HepG2 (cell line): ENCODE data around the gene ATR. TPM values are rescaled to one million over a fixed set of nuclear protein-coding genes. Genes with fewer than 3 reads are reported as not detected.

ENCODE experiments used
- ARID2 ChIP-seq: sonication (generic); formaldehyde crosslinking; IDR thresholded peaks from 2 replicates; pipeline ENCODE4 v1.8.1; 2022; ENCODE audit warnings: mild to moderate bottlenecking, missing genetic modification reagents, borderline replicate concordance
- BRCA1 ChIP-seq: sonication (generic); formaldehyde crosslinking; IDR thresholded peaks from 2 replicates; pipeline ENCODE4 v1.4.0; 2020; ENCODE audit warnings: missing genetic modification reagents
- CAMTA2 ChIP-seq: sonication (generic); formaldehyde crosslinking; IDR thresholded peaks from 2 replicates; pipeline ENCODE4 v1.4.0; 2020; ENCODE audit warnings: mild to moderate bottlenecking, missing genetic modification reagents, borderline replicate concordance
- CBFB ChIP-seq: sonication (generic); formaldehyde crosslinking; IDR thresholded peaks from 2 replicates; pipeline ENCODE4 v1.4.0; 2020; ENCODE audit warnings: missing genetic modification reagents
- CC2D1A ChIP-seq: sonication (generic); formaldehyde crosslinking; IDR thresholded peaks from 2 replicates; pipeline ENCODE4 v1.8.1; 2023; ENCODE audit warnings: mild to moderate bottlenecking, missing genetic modification reagents
- DMAP1 ChIP-seq: IDR thresholded peaks from 2 replicates; pipeline ENCODE4 v1.6.1; 2016
- MTF1 ChIP-seq: sonication (generic); formaldehyde crosslinking; IDR thresholded peaks from 2 replicates; pipeline ENCODE4 v1.5.0; 2020; ENCODE audit warnings: missing genetic modification reagents
- NR2C2 ChIP-seq: sonication (generic); formaldehyde crosslinking; IDR thresholded peaks from 2 replicates; pipeline ENCODE4 v1.4.0; 2020; ENCODE audit warnings: missing genetic modification reagents, mild to moderate bottlenecking, moderate library complexity, borderline replicate concordance
- PHF8 ChIP-seq: sonication (generic); formaldehyde crosslinking; IDR thresholded peaks from 2 replicates; pipeline ENCODE4 v1.5.0; 2020; ENCODE audit warnings: missing genetic modification reagents
- RFXANK ChIP-seq: IDR thresholded peaks from 2 replicates; pipeline ENCODE4 v1.6.1; 2016
- SMAD1 ChIP-seq: sonication (generic); formaldehyde crosslinking; IDR thresholded peaks from 2 replicates; pipeline ENCODE4 v1.4.0; 2020; ENCODE audit warnings: missing genetic modification reagents, low read depth, mild to moderate bottlenecking, borderline replicate concordance
- SMARCC2 ChIP-seq: fragments of 450-650 bp; IDR thresholded peaks from 2 replicates; pipeline ENCODE4 v1.6.1; 2017; ENCODE audit warnings: antibody characterized with exemption, mild to moderate bottlenecking
- SYNCRIP ChIP-seq: fragments of 200-400 bp; formaldehyde crosslinking; IDR thresholded peaks from 2 replicates; pipeline ENCODE4 v1.6.1; 2018; ENCODE audit warnings: mild to moderate bottlenecking, low read depth, low read length; ENCODE audit not compliant: insufficient read depth
- YEATS2 ChIP-seq: sonication (generic); formaldehyde crosslinking; IDR thresholded peaks from 2 replicates; pipeline ENCODE4 v1.4.0; 2020; ENCODE audit warnings: missing genetic modification reagents, borderline replicate concordance
- ZFY ChIP-seq: sonication (generic); formaldehyde crosslinking; IDR thresholded peaks from 2 replicates; pipeline ENCODE4 v1.4.0; 2020; ENCODE audit warnings: missing genetic modification reagents
- ZNF136 ChIP-seq: sonication (generic); formaldehyde crosslinking; IDR thresholded peaks from 2 replicates; pipeline ENCODE4 v1.8.1; 2022; ENCODE audit warnings: low read depth, mild to moderate bottlenecking, moderate library complexity, missing genetic modification reagents
- ZNF3 ChIP-seq: IDR thresholded peaks from 2 replicates; pipeline ENCODE4 v1.7.0; 2017; ENCODE audit warnings: inconsistent platforms
- ZNF326 ChIP-seq: sonication (generic); formaldehyde crosslinking; IDR thresholded peaks from 2 replicates; pipeline ENCODE4 v1.4.0; 2020; ENCODE audit warnings: missing genetic modification reagents, borderline replicate concordance
- ZNF33A ChIP-seq: sonication (generic); formaldehyde crosslinking; IDR thresholded peaks from 2 replicates; pipeline ENCODE4 v1.5.1; 2020; ENCODE audit warnings: missing genetic modification reagents, mild to moderate bottlenecking, moderate library complexity, borderline replicate concordance
- ZNF432 ChIP-seq: sonication (generic); formaldehyde crosslinking; IDR thresholded peaks from 2 replicates; pipeline ENCODE4 v1.5.0; 2020; ENCODE audit warnings: missing genetic modification reagents, mild to moderate bottlenecking, borderline replicate concordance
- ZNF562 ChIP-seq: sonication (generic); formaldehyde crosslinking; IDR thresholded peaks from 2 replicates; pipeline ENCODE4 v1.8.0; 2022; ENCODE audit warnings: missing genetic modification reagents, borderline replicate concordance
- ZNF619 ChIP-seq: sonication (generic); formaldehyde crosslinking; IDR thresholded peaks from 2 replicates; pipeline ENCODE4 v1.4.0; 2020; ENCODE audit warnings: mild to moderate bottlenecking, missing genetic modification reagents
- ZNF746 ChIP-seq: sonication (generic); formaldehyde crosslinking; IDR thresholded peaks from 2 replicates; pipeline ENCODE4 v1.8.0; 2022; ENCODE audit warnings: mild to moderate bottlenecking, missing genetic modification reagents
- ZNF749 ChIP-seq: sonication (generic); formaldehyde crosslinking; IDR thresholded peaks from 2 replicates; pipeline ENCODE4 v1.8.0; 2022; ENCODE audit warnings: mild to moderate bottlenecking, missing genetic modification reagents, moderate library complexity, borderline replicate concordance
- ZNF792 ChIP-seq: IDR thresholded peaks from 2 replicates; pipeline ENCODE4 v1.6.1; 2016
- ZNF883 ChIP-seq: sonication (generic); formaldehyde crosslinking; IDR thresholded peaks from 2 replicates; pipeline ENCODE4 v1.5.1; 2020; ENCODE audit warnings: mild to moderate bottlenecking, missing genetic modification reagents; ENCODE audit errors: not compliant biosample characterization
- polyA plus RNA-seq, 8 experiments: library from polyadenylated mRNA; depleted of rRNA in 3 of 8; stranded (reverse) in 7 of 8; unstranded in 1 of 8; fragments of >200 nt; fragmentation: Illumina TruSeq in 4 of 8; extraction: Trizol in 4 of 8; gene quantifications; 2 replicates each; pipeline versions ENCODE4 v1.2.1 to v1.2.3, GENCODE V29; 2011 to 2016; ENCODE audit warnings: low read depth in 4 of 8, missing spikeins in 1 of 8, mixed read lengths in 1 of 8; ENCODE audit not compliant: insufficient read depth in 1 of 8
- total RNA-seq, 5 experiments: library from RNA; depleted of rRNA; stranded (reverse); fragments of >200 nt; fragmentation: Illumina TruSeq; extraction: Trizol; gene quantifications; 2 replicates each; pipeline ENCODE4 v1.2.3, GENCODE V29; 2016; ENCODE audit warnings: low read depth in 1 of 5
- TF ChIP-seq, protein P1 (sequence below): sonication (generic); formaldehyde crosslinking; IDR thresholded peaks from 2 replicates; pipeline ENCODE4 v1.8.1; 2023; ENCODE audit warnings: missing genetic modification reagents, mild to moderate bottlenecking, borderline replicate concordance
- TF ChIP-seq, protein P2 (sequence below): sonication (generic); formaldehyde crosslinking; IDR thresholded peaks from 2 replicates; pipeline ENCODE4 v1.5.0; 2020; ENCODE audit warnings: missing genetic modification reagents, mild to moderate bottlenecking, borderline replicate concordance
- TF ChIP-seq, protein P3 (sequence below): sonication (generic); formaldehyde crosslinking; IDR thresholded peaks from 2 replicates; pipeline ENCODE4 v1.4.0; 2020; ENCODE audit warnings: missing genetic modification reagents

The ATR gene
- total and polyA plus RNA-seq, 2 of the 13 experiments (the other 11 are each of a cell fraction or from before 2014, with no cell fraction given) = 6.6 to 17.0 TPM

DNA sequence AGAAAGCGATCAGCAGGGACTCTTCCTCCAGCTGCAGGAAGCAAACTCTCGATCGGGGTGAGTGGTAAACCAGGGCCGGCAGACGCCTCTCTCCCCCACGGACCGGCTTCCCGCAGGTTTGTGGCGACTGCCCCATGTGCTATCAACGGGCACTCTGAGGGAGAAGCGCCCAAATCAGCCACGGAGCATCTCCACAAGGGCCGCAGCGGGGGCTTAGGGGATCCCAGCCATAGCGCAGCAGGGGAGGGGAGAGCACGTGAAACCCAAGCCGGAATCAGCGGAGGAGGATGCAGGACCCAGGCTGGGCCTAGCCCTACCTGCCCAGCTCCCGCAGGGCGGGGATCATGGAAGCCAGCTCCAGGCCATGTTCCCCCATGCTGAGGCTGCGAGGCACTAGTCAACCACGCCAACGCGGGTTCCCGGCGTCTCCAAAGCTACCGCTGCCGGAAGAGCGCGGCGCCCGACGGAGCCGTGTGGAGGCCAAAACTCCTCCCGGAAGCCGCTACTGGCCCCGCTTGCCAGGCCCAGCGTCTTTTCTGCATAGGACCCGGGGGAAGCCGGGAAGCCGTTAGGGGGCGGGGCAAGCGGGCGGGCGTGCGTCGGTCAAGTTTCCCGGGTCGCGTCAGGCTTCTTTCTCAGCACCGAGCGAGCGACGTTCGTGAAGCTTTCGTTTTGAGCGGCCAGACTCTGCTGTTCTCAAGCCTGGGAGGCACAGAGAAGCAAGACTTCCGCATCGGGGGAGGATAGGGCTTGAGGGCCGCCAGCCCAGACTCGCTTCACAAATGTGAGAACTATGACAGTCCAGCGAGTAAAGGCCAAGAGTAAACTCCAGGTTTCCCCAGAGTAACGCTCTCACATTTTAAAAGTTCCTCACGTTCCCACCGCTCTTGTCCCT lies at the start of gene ATR (continued):
- peak; percentile 96 for TF ChIP-seq ARID2 (CRISPR knock-in tag)
- no peak for TF ChIP-seq ZNF33A (CRISPR knock-in tag)
- no peak for TF ChIP-seq ZNF746 (CRISPR knock-in tag)
- no peak; the same call in 1 of the 2 replicates for TF ChIP-seq ZNF3
- TF ChIP-seq SMAD1 (CRISPR knock-in tag) = peak; percentile 90; the same call in 1 of the 2 replicates
- TF ChIP-seq ZNF619 (CRISPR knock-in tag) = no peak; the same call in 1 of the 2 replicates
- no peak for TF ChIP-seq ZNF432 (CRISPR knock-in tag)
- peak; percentile 94 for TF ChIP-seq ZFY (CRISPR knock-in tag)
- peak; percentile 91 for TF ChIP-seq DMAP1 (CRISPR knock-in tag)
- TF ChIP-seq ZNF749 = peak; percentile 80; the same call in 1 of the 2 replicates
- TF ChIP-seq ZNF562 (CRISPR knock-in tag) = peak; percentile 44; the same call in 1 of the 2 replicates
- TF ChIP-seq, protein P1, sequence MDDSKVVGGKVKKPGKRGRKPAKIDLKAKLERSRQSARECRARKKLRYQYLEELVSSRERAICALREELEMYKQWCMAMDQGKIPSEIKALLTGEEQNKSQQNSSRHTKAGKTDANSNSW (CRISPR knock-in tag) = 0 out of 2 replicates have a peak, but pooled peaks have one; percentile 46
- TF ChIP-seq ZNF136 (CRISPR knock-in tag) = peak; percentile 95
- TF ChIP-seq MTF1 (CRISPR knock-in tag) = peak; percentile 86
- TF ChIP-seq ZNF792 (CRISPR knock-in tag) = peak; percentile 98
- peak; percentile 88 for TF ChIP-seq NR2C2 (CRISPR knock-in tag)
- no peak for TF ChIP-seq ZNF326
- no peak; the same call in 1 of the 2 replicates for TF ChIP-seq CC2D1A (CRISPR knock-in tag)
- TF ChIP-seq, protein P2, sequence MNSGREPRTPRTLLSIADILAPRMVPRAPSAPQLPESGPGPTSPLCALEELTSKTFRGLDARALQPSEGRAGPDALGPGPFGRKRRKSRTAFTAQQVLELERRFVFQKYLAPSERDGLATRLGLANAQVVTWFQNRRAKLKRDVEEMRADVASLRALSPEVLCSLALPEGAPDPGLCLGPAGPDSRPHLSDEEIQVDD = peak; percentile 88; the same call in 1 of the 2 replicates
- no peak for TF ChIP-seq SMARCC2
- peak; percentile 98 for TF ChIP-seq PHF8 (CRISPR knock-in tag)
- TF ChIP-seq, protein P3, sequence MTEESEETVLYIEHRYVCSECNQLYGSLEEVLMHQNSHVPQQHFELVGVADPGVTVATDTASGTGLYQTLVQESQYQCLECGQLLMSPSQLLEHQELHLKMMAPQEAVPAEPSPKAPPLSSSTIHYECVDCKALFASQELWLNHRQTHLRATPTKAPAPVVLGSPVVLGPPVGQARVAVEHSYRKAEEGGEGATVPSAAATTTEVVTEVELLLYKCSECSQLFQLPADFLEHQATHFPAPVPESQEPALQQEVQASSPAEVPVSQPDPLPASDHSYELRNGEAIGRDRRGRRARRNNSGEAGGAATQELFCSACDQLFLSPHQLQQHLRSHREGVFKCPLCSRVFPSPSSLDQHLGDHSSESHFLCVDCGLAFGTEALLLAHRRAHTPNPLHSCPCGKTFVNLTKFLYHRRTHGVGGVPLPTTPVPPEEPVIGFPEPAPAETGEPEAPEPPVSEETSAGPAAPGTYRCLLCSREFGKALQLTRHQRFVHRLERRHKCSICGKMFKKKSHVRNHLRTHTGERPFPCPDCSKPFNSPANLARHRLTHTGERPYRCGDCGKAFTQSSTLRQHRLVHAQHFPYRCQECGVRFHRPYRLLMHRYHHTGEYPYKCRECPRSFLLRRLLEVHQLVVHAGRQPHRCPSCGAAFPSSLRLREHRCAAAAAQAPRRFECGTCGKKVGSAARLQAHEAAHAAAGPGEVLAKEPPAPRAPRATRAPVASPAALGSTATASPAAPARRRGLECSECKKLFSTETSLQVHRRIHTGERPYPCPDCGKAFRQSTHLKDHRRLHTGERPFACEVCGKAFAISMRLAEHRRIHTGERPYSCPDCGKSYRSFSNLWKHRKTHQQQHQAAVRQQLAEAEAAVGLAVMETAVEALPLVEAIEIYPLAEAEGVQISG (CRISPR knock-in tag) = peak; percentile 93
- peak; percentile 91 for TF ChIP-seq ZNF883
- peak; percentile 96 for TF ChIP-seq BRCA1 (CRISPR knock-in tag)
- no peak for TF ChIP-seq CAMTA2 (CRISPR knock-in tag)
- no peak for TF ChIP-seq SYNCRIP
- peak; percentile 85; the same call in 1 of the 2 replicates for TF ChIP-seq RFXANK (CRISPR knock-in tag)
- TF ChIP-seq CBFB (CRISPR knock-in tag) = peak; percentile 91
- peak; percentile 98 for TF ChIP-seq YEATS2 (CRISPR knock-in tag)
